Ascending aorta (tissue), 2 donors: Measurements from ENCODE around the gene DYNLT2B. TPM values are rescaled to one million over a fixed set of nuclear protein-coding genes. Genes with fewer than 3 reads are reported as not detected.
"Not testable (repeated sequence)": the region's sequence is repeated elsewhere in the genome, so short reads cannot be mapped to it uniquely, and the experiment has no call there.

ENCODE experiments used
- DNase-seq, 2 donors: peaks; one replicate each; pipeline ENCODE4 v3.0.0-alpha.2; 2019; ENCODE audit warnings: low spot score in 2 of 2
- H3K27ac ChIP-seq, 2 donors: fragments of 200-600 bp; sonication (generic); one replicate each; pipeline ENCODE4 v1.5.1; 2016 to 2017; ENCODE audit warnings: mild to moderate bottlenecking in 1 of 2
- H3K27me3 ChIP-seq: fragments of 200-600 bp; sonication (generic); one replicate; pipeline ENCODE4 v1.5.1; 2017
- H3K36me3 ChIP-seq, 2 donors: fragments of 200-600 bp; sonication (generic); one replicate each; pipeline ENCODE4 v1.5.1; 2016
- H3K4me1 ChIP-seq, 2 donors: fragments of 200-600 bp; sonication (generic); one replicate each; pipeline ENCODE4 v1.5.1; 2016 to 2017; ENCODE audit warnings: mild to moderate bottlenecking in 1 of 2
- H3K4me3 ChIP-seq, 2 donors: fragments of 200-600 bp; sonication (generic); one replicate each; pipeline ENCODE4 v1.5.1; 2016 to 2017; ENCODE audit warnings: mild to moderate bottlenecking in 1 of 2
- H3K9me3 ChIP-seq, 2 donors: fragments of 200-600 bp; sonication (generic); one replicate each; pipeline ENCODE4 v1.5.1; 2016
- intact Hi-C: fragments of 100-400 bp; cut with DNase I; formaldehyde crosslinking; loops from one replicate; pipeline ENCODE4 v1.15.1; 2023
- total RNA-seq: library from RNA; depleted of rRNA; stranded (reverse); fragments of >200 nt; gene quantifications from one replicate; pipeline ENCODE4 v1.1.0, GENCODE V29; 2016
- TF ChIP-seq, protein P1 (sequence below), 3 experiments: fragments of 200-600 bp in 2 of 3; fragments of 450-650 bp in 1 of 3; sonication (generic) in 2 of 3; IDR thresholded peaks; one replicate each; pipeline ENCODE4 v1.5.1; 2016 to 2019; ENCODE audit warnings: antibody characterized with exemption in 3 of 3, mild to moderate bottlenecking in 1 of 3, moderate library complexity in 1 of 3

DYNLT2B gene
- total RNA-seq, 1 donor from 2014 or later: not detected

DNA sequence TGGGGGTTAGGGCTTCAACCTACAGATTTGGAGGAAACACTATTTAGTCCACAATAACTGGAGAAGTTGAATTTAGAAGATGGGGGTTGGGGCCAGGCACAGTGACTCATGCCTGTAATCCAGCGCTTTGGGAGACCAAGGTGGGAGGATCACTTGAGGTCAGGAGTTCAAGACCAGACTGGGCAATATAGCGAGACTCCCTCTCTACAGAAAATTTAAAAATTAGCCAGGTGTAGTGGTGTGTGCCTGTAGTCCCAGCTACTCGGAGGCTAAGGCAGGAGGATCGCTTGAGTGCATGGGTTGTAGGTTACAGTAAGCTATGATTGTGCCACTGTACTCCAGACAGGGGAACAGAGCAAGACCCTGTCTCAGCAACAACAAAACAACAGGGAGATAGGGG is 5.0 kb upstream of the DYNLT2B start:
- Histone ChIP-seq H3K4me1 (no peaks in the 10 kb centered on the region), H3K27me3 (no peaks in the 10 kb centered on the region), H3K27ac (no peak overlapping the region), H3K4me3 (no peak overlapping the region), H3K9me3 (no peaks in the 10 kb centered on the region), H3K36me3 (no peaks in the 10 kb centered on the region)
- intact Hi-C loops: no loop called here
- DNase-seq: no peak
- TF ChIP-seq, protein P1, sequence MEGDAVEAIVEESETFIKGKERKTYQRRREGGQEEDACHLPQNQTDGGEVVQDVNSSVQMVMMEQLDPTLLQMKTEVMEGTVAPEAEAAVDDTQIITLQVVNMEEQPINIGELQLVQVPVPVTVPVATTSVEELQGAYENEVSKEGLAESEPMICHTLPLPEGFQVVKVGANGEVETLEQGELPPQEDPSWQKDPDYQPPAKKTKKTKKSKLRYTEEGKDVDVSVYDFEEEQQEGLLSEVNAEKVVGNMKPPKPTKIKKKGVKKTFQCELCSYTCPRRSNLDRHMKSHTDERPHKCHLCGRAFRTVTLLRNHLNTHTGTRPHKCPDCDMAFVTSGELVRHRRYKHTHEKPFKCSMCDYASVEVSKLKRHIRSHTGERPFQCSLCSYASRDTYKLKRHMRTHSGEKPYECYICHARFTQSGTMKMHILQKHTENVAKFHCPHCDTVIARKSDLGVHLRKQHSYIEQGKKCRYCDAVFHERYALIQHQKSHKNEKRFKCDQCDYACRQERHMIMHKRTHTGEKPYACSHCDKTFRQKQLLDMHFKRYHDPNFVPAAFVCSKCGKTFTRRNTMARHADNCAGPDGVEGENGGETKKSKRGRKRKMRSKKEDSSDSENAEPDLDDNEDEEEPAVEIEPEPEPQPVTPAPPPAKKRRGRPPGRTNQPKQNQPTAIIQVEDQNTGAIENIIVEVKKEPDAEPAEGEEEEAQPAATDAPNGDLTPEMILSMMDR (IDR thresholded peaks at IDR 0.05): no peak

DNA sequence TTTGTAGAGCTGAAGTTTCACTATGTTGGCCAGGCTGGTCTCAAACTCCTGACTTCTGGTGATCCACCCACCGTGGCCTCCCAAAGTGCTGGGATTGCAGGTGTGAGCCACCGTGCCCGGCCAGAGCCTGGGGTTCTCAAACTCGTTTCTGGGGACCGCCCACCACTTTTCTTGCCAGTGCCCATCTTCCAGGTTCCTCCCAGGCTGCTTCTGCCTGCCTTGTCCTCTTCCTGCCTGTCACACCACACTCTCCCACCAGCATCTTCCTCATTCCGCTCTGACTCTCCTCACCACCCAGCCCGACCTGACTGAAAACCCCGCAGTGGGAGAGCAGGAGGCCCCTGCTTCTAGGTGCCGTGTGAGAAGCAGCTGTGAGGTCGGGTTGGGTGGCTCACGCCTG is 3.1 kb upstream of the DYNLT2B start:
- DNase-seq: no peak
- H3K9me3 ChIP-seq: no peaks in the 10 kb centered on the region
- TF ChIP-seq, protein P1 (IDR thresholded peaks at IDR 0.05): no peak
- intact Hi-C loops: no loop called here
- no peaks in the 10 kb centered on the region for H3K27me3 ChIP-seq
- H3K4me1 ChIP-seq: no peaks in the 10 kb centered on the region
- no peak overlapping the region for H3K27ac ChIP-seq
- H3K36me3 ChIP-seq: no peaks in the 10 kb centered on the region
- no peak overlapping the region for H3K4me3 ChIP-seq

DNA sequence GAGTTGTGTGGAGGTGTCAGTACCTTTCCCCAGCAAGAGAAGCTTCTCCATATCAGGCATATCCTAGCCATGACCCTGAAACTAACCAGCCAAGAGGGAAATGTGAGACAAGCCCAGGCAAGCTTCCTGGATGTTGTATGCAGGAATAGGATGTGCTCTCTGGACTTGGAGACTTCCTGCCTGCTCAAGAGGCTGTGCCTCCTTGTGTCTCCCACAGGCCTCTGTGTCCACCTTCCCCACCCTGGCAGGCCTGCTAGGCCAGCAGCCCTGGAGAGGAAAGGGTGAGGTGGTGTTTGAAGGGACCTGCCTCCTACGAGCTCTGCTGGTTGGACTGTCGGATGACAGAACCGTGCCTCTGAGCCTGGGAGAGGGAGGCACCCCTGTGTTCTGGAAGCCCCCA is 2.1 kb upstream of the DYNLT2B start:
- no peak overlapping the region for H3K4me3 ChIP-seq
- no peaks in the 10 kb centered on the region for H3K4me1 ChIP-seq
- no peak for DNase-seq
- H3K36me3 ChIP-seq: no peaks in the 10 kb centered on the region
- intact Hi-C loops: no loop called here
- TF ChIP-seq, protein P1 (IDR thresholded peaks at IDR 0.05): no peak
- no peaks in the 10 kb centered on the region for H3K27me3 ChIP-seq
- no peak overlapping the region for H3K27ac ChIP-seq
- H3K9me3 ChIP-seq: no peaks in the 10 kb centered on the region

DNA sequence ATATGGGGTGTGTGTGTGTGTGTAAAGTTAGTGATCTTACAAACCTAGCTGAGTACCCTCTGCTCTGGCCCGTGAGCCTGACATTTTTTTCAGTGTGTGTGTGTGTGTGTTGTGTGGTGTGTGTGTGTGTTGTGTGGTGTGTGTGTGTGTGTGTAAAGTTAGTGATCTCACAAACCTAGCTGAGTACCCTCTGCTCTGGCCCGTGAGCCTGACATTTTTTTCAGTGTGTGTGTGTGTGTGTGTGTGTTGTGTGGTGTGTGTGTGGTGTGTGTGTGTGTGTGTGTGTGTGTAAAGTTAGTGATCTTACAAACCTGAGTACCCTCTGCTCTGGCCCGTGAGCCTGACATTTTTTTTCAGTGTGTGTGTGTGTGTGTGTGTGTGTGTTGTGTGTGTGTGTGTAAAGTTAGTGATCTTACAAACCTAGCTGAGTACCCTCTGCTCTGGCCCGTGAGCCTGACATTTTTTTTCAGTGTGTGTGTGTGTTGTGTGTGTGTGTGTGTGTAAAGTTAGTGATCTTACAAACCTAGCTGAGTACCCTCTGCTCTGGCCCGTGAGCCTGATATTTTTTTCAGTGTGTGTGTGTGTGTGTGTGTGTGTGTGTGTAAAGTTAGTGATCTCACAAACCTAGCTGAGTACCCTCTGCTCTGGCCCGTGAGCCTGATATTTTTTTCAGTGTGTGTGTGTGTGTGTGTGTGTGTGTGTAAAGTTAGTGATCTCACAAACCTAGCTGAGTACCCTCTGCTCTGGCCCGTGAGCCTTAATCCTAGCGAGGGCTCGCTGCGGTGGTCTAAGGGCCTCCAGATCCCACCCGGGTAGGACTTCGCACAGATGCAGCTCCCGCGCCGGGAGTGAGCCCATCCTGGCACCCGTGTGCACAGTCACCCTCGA is 997 bp downstream of the DYNLT2B start:
- H3K27me3 ChIP-seq, H3K36me3 ChIP-seq, H3K4me1 ChIP-seq, H3K9me3 ChIP-seq, DNase-seq: not testable (repeated sequence)
- Histone ChIP-seq H3K4me3 (peak overlapping the region; percentile 92 to 97), H3K27ac (peak overlapping the region; percentile 88 to 89)
- intact Hi-C loops: loop anchor here (2.0 to 5.0 kb wide), 2 partner anchors 115 to 186 kb away; partner anchors contain the start of genes RNF168 and UBXN7

DNA sequence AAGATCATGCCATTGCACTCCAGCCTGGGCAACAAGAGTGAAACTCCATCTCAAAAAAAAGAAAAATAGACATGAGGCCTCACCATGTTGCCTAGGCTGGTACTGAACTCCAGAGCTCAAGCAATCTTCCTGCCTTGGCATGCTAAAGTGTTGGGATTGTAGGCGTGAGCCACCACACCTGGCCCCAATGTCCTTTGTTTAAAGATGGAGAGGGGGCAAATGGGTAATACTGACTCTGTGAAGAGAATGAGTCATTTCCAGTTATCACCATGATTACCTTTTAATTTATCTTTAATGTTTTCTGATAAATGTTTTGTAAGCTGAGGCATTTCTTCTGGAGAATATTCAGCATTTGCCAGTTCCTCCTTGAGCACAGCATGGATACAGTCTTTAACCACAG is 2.2 kb downstream of the DYNLT2B start:
- intact Hi-C loops: loop anchor here (2.0 to 5.0 kb wide), 2 partner anchors 116 to 187 kb away; partner anchors contain the start of genes RNF168 and UBXN7
- no peak overlapping the region for H3K27ac ChIP-seq
- H3K9me3 ChIP-seq: no peaks in the 10 kb centered on the region
- no peak overlapping the region for H3K4me3 ChIP-seq
- TF ChIP-seq, protein P1 (IDR thresholded peaks at IDR 0.05): no peak
- DNase-seq: no peak
- no peaks in the 10 kb centered on the region for H3K27me3 ChIP-seq
- H3K4me1 ChIP-seq: no peaks in the 10 kb centered on the region
- H3K36me3 ChIP-seq: no peaks in the 10 kb centered on the region

DNA sequence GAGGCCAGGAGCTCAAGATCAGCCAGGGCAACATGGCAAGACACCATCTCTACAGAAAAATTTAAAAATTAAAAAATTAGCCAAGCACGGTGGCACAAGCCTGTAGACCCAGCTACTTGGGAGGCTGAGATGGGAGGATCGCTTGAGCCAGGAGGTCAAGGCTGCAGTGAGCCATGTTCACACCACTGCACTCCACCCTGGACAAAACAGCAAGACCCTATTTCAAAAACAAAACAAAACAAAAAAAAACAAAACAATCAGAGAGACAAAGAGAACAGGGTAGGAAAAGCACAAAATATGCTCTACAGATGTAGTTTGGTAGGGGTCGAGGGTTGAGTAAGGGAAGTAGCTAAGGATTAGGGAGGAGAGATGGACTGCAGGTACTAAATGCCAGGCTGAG is 3.4 kb downstream of the DYNLT2B start:
- no peaks in the 10 kb centered on the region for H3K27me3 ChIP-seq
- no peaks in the 10 kb centered on the region for H3K36me3 ChIP-seq
- H3K4me3 ChIP-seq: no peak overlapping the region
- no peaks in the 10 kb centered on the region for H3K9me3 ChIP-seq
- no peaks in the 10 kb centered on the region for H3K4me1 ChIP-seq
- intact Hi-C loops: no loop called here
- no peak overlapping the region for H3K27ac ChIP-seq
- TF ChIP-seq, protein P1 (IDR thresholded peaks at IDR 0.05): no peak
- no peak for DNase-seq

DNA sequence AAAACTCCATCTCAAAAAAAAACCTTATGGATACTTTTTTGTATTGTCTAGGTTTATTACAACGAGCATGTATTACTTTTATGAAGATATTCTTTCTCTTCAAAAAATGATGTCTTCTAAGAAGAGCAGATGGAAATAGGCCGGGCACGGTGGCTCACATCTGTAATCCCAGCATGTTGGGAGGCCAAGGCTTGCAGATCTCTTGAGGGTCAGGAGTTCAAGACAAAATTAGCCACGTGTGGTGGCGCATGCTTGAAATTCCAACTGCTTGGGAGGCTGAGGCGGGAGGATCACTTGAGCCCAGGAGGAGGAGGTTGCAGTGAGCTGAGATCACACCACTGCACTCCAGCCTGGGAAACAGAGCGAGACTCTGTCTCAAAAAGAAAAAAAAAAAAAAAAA is 4.0 kb downstream of the DYNLT2B start:
- H3K36me3 ChIP-seq, H3K27me3 ChIP-seq, H3K4me1 ChIP-seq, H3K9me3 ChIP-seq, H3K27ac ChIP-seq, intact Hi-C loops, H3K4me3 ChIP-seq, DNase-seq: not testable (repeated sequence)

DNA sequence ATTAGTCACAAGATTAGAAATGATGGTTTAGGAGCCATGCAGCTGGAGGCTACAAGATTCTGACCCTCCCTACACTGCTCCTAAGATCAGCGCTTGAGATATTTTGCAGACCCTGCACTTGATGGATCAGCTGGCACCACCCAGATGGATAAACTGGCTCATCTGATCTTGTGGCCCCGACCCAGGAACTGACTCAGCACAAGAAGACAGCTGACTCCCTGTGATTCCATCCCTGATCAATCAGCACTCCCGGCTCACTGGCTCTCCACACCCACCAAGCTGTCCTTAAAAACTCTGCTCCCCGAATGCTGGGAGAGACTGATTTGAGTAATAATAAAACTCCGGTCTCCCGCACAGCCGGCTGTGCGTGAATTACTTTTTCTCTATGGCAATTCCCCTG is 15.1 kb downstream of the DYNLT2B start:
- H3K9me3 ChIP-seq, H3K36me3 ChIP-seq, H3K4me3 ChIP-seq, H3K27me3 ChIP-seq, DNase-seq, intact Hi-C loops, H3K27ac ChIP-seq, H3K4me1 ChIP-seq: not testable (repeated sequence)

DNA sequence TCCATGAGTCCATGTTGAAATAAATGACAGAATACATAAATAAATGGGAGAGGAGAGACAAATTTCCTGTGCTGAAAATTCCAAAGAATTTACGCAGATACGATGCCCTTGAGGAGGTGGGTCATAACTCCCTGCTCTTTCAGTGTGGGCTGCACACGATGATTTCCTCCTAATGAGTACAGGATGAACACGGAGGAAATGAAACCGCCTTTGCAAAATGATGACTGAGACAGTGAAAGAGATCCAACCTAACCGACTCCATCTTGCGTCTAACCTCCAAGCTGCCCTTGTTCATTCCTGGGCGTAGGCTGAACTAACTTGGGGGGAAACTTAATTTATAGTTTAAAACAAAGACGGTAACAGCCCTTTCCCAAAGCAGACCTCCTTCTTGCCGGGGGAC is 15.5 kb downstream of the DYNLT2B start:
- H3K27ac ChIP-seq, H3K4me1 ChIP-seq, H3K4me3 ChIP-seq, DNase-seq, H3K9me3 ChIP-seq, H3K27me3 ChIP-seq, H3K36me3 ChIP-seq, intact Hi-C loops: not testable (repeated sequence)
